ENCODE measurements around the gene LEMD3. TPM values are rescaled to one million over a fixed set of nuclear protein-coding genes. Genes with fewer than 3 reads are reported as not detected.

The LEMD3 gene
- total and polyA plus RNA-seq, 2 of the 8 experiments (the other 6 are each of a cell fraction or from before 2014, with no cell fraction given): 5.8 to 33.2 TPM

DNA sequence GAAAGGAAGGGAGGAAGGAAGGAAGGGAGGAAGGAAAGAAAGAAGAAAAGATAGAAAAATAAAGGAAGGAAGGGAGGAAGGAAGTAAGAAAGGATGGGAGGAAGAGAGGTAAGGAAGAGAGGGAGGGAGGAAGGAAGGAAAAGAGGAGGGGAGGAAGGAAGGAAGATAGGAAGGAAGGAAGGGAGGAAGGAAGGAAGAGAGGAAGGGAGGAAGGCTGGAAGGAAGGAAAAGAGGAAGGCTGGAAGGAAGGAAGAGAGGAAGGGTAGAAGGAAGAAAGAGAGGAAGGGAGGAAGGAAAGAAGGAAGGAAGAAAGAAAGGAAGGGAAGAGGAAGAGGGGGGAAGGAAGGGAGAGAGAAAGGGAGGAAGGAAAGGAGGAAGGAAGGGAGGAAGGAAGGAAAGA is 35.5 kb upstream of the LEMD3 start:
- Histone ChIP-seq H4K20me1 (replicated peaks in 1 of 2; ENCODE audit: control insufficient read depth in 1 of 2, insufficient read depth in 2 of 2, low read length in 2 of 2) (no peaks in the 10 kb centered on the region), H3K79me2 (ENCODE audit: control insufficient read depth in 1 of 2, insufficient read depth in 2 of 2, low read length in 2 of 2) (no peaks in the 10 kb centered on the region), H3K23ac (ENCODE audit: insufficient read length) (no peak overlapping the region), H3K4me2 (ENCODE audit: insufficient read depth in 1 of 2, low read depth in 2 of 2, low read length in 2 of 2) (no peak overlapping the region), H4K91ac (replicated peaks; ENCODE audit: insufficient read length, low read length) (no peak overlapping the region), H3K36me3 (ENCODE audit: control insufficient read depth in 2 of 4, insufficient read depth in 4 of 4, low read length in 3 of 4) (no peaks in the 10 kb centered on the region), H2BK5ac (ENCODE audit: low read depth, low read length) (no peak overlapping the region), H3K9me3 (ENCODE audit: insufficient read depth in 2 of 2, low read depth in 1 of 2, low read length in 1 of 2) (no peaks in the 10 kb centered on the region), H3K4me3 (ENCODE audit: extremely low read depth in 1 of 4, insufficient read depth in 2 of 4, low read depth in 3 of 4, low read length in 4 of 4) (no peak overlapping the region), H3K4me1 (replicated peaks in 1 of 4; ENCODE audit: control insufficient read depth in 3 of 4, insufficient read depth in 4 of 4, low read length in 3 of 4) (peaks cover 0 to under 1% (median 0%) of the 10 kb centered on the region in 4 experiments; a peak in 1 of 7 replicates), H3K23me2 (ENCODE audit: low read depth, low read length) (peaks cover 2% of the 10 kb centered on the region; the same call in 1 of the 2 replicates), H2BK120ac (replicated peaks; ENCODE audit: low read depth, low read length) (no peak overlapping the region), H3K18ac (ENCODE audit: extremely low read depth, low read length) (no peak overlapping the region), H3K4ac (replicated peaks; ENCODE audit: insufficient read length, low read depth, low read length) (no peak overlapping the region), H3K79me1 (ENCODE audit: low read depth, low read length) (no peaks in the 10 kb centered on the region), H2BK15ac (ENCODE audit: low read length) (no peak overlapping the region), H3K27me3 (replicated peaks in 1 of 4; ENCODE audit: control insufficient read depth in 3 of 4, extremely low read depth in 1 of 4, insufficient read depth in 3 of 4, low read length in 3 of 4) (no peaks in the 10 kb centered on the region), H4K8ac (ENCODE audit: extremely low read depth, insufficient read depth, low read length) (no peak overlapping the region), H2BK20ac (ENCODE audit: low read length) (no peak overlapping the region), H3K27ac (ENCODE audit: low read depth, low read length) (no peak overlapping the region), H2BK12ac (ENCODE audit: low read depth, low read length) (no peak overlapping the region), H3K9ac (replicated peaks in 1 of 4; ENCODE audit: extremely low read depth in 1 of 4, low read depth in 3 of 4, low read length in 3 of 4) (no peak overlapping the region), H2AK5ac (ENCODE audit: low read depth, low read length) (no peak overlapping the region), H3K14ac (ENCODE audit: insufficient read length) (no peak overlapping the region), H2AFZ (ENCODE audit: low read length) (no peak overlapping the region), H4K5ac (ENCODE audit: insufficient read length, low read depth, low read length) (no peak overlapping the region), H3K56ac (replicated peaks; ENCODE audit: insufficient read length, low read depth, low read length) (no peak overlapping the region)
- FAIRE-seq (no peak), DNase-seq (ENCODE audit: low read depth in 1 of 2, low spot score in 2 of 2) (no peak)
- ChIA-PET POLR2A (ENCODE audit: partially characterized antibody) (interaction anchor here (1.7 kb wide), 1 partner anchor 34 kb away, joined by 3 read pairs; no protein-coding TSS in a partner anchor), CTCF (ENCODE audit: partially characterized antibody) (interaction anchor here (0.6 to 3.1 kb wide), 4 partner anchors 10 to 105 kb away, joined by 3 to 25 read pairs (median 4); no protein-coding TSS in a partner anchor)
- TF ChIP-seq SIX5 (IDR thresholded peaks at IDR 0.05; ENCODE audit: low read depth, low read length) (no peak), JUN (IDR thresholded peaks at IDR 0.05; ENCODE audit: low read depth, low read length) (no peak), SUZ12 (IDR thresholded peaks at IDR 0.05; ENCODE audit: low read length) (no peak), SIN3A (conservative IDR thresholded peaks at IDR 0.05 in 1 of 2, IDR thresholded peaks at IDR 0.05 in 1 of 2; ENCODE audit: low read depth in 1 of 2, low read length in 2 of 2) (no peak), BACH1 (IDR thresholded peaks at IDR 0.05; ENCODE audit: low read length) (no peak), SP1 (IDR thresholded peaks at IDR 0.05; ENCODE audit: low read depth, low read length) (no peak), POLR2A (IDR thresholded peaks at IDR 0.05; ENCODE audit: control extremely low read depth in 1 of 2, low read depth in 2 of 2, low read length in 2 of 2) (no peak), EGR1 (IDR thresholded peaks at IDR 0.05; ENCODE audit: borderline replicate concordance, low read depth, low read length) (no peak), ZNF274 (IDR thresholded peaks at IDR 0.05; ENCODE audit: borderline replicate concordance, extremely low read depth, low read length) (no peak), TEAD4 (IDR thresholded peaks at IDR 0.05; ENCODE audit: low read depth, low read length) (no peak), GABPA (IDR thresholded peaks at IDR 0.05; ENCODE audit: borderline replicate concordance, insufficient read depth, low read length) (no peak), RBBP5 (IDR thresholded peaks at IDR 0.05; ENCODE audit: borderline replicate concordance, low read depth, low read length) (no peak), RFX5 (IDR thresholded peaks at IDR 0.05; ENCODE audit: borderline replicate concordance, low read depth, low read length) (no peak), EZH2 (IDR thresholded peaks at IDR 0.05; ENCODE audit: low read depth, low read length, severe bottlenecking) (no peak), SRF (IDR thresholded peaks at IDR 0.05; ENCODE audit: low read depth, low read length) (no peak)
- TF ChIP-seq, protein P1, sequence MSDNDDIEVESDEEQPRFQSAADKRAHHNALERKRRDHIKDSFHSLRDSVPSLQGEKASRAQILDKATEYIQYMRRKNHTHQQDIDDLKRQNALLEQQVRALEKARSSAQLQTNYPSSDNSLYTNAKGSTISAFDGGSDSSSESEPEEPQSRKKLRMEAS (IDR thresholded peaks at IDR 0.05): no peak

Measured in H1 (cell line).